ENCODE data around the gene SNED1. TPM values are rescaled to one million over a fixed set of nuclear protein-coding genes. Genes with fewer than 3 reads are reported as not detected.

The SNED1 gene
- polyA plus RNA-seq = 1 to 10 TPM; 3.3 to 3.6 TPM

DNA sequence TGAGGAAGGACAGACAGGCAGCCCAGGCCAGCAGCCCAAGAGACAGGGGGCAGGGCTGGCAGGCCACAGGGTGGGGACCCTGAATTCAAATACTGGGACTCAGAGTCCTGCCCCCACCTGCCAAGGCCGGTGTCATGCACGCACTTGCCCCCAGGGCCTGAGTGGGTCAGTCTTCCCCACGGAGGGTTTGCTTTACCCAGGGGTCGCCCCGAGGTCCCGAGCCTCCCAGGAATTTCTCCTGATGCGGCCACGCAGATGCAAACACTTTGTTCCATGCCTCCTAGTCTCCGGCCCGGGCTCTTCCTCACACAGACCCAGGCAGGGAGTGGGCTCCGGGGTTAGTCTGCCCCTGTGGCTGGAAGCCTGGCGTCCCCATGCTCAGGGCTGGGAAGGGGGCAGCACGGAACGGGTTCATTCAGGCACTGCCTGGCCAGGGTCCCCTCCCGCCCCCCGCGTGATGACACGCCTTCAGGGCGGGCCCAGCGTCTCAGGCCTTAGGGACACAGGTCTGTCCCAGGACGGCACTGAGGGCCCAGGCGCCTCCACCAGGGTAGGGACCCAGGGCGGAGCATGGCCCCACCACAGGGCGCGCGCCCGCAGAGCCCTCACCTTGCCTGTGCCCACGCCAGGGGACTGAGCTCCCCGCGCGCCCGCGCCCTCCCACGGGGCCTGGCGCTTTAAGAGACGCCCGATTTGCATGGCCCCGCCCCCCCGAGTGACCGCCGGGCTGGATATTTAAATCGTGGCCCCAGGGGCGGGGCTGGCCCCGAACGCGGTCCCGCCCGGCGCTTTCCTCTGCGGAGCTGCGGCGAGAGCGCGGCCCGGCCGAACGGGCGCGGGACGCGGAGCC is at the start of gene SNED1:
Gene SNED1, plus strand, starts transcription at position 763 of the 850 bp plus-strand sequence. CDS start 220 bp downstream, outside the sequence.
- Histone ChIP-seq H3K9me3 (ENCODE audit: control insufficient read depth in 2 of 2, insufficient read depth in 1 of 2, low read depth in 1 of 2, low read length in 1 of 2) (peaks cover under 1 to 3% of the 10 kb centered on the region in 2 donors), H3K27me3 (ENCODE audit: control insufficient read depth in 1 of 2, insufficient read depth in 2 of 2, low read length in 2 of 2) (no peaks in the 10 kb centered on the region), H3K36me3 (ENCODE audit: control insufficient read depth in 2 of 2, insufficient read depth in 2 of 2, low read length in 1 of 2) (peaks cover 0 to 3% of the 10 kb centered on the region in 2 donors), H3K4me1 (ENCODE audit: control insufficient read depth in 2 of 2, insufficient read depth in 2 of 2, low read length in 1 of 2) (peaks cover 9 to 23% of the 10 kb centered on the region in 2 donors), H3K4me3 (ENCODE audit: low read depth in 1 of 2, low read length in 2 of 2) (peak within 1 kb of the TSS; percentile 65 to 68), H3K27ac (ENCODE audit: low read depth in 2 of 2, low read length in 1 of 2) (peak within 1 kb of the TSS; percentile 78 to 81)
- 5 to 6% methylated on average over 48 to 61 of the region's 61 CpGs for WGBS, 2 donors

DNA sequence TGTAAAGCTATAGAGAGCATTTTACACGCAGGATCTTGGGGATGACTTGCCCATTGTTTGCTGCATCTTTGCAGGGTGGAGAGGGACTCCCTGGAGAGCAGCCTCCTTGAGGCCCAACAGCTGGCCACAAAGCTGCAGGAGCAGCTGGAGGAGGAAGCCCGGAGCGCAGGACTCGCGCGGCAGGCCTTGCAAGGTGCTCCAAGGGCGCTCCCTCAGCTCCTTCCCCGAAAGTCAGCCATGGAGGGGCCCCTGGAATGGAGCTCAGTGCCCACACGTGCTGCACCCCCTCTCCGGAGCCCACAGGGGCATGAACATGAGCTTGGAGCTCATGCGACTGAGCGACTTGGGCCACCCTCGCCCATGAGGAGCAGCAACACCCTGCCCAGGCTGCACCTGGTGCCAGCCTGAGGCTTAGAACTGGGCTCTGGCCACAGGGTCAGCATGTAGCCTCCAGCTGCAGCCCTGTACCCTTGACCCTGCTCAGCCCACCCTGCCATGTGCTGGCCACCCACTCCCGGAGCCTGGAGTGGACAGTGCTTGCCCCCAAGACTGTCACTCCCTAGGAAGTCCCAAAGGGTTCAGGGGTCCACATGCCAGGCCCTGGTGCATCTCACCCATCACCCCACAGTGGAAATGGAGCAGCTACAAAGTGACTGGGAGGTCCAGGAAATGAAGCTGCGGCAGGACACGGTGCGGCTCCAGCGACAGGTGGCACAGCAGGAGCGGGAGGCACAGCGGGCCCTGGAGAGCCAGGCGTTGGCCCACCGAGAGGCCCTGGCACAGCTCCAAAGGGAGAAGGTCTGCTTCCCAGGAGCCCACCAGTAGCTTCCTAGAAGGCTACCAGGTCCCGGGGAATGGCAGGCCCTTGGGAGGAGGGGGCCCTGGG is 49.3 kb upstream of the SNED1 start:
- Histone ChIP-seq H3K27ac (ENCODE audit: low read depth in 2 of 2, low read length in 1 of 2) (no peak overlapping the region), H3K36me3 (ENCODE audit: control insufficient read depth in 2 of 2, insufficient read depth in 2 of 2, low read length in 1 of 2) (no peaks in the 10 kb centered on the region), H3K9me3 (ENCODE audit: control insufficient read depth in 2 of 2, insufficient read depth in 1 of 2, low read depth in 1 of 2, low read length in 1 of 2) (peaks cover 0 to 5% of the 10 kb centered on the region in 2 donors), H3K27me3 (ENCODE audit: control insufficient read depth in 1 of 2, insufficient read depth in 2 of 2, low read length in 2 of 2) (no peaks in the 10 kb centered on the region), H3K4me1 (ENCODE audit: control insufficient read depth in 2 of 2, insufficient read depth in 2 of 2, low read length in 1 of 2) (peaks cover 0 to 9% of the 10 kb centered on the region in 2 donors), H3K4me3 (ENCODE audit: low read depth in 1 of 2, low read length in 2 of 2) (no peak overlapping the region)
- WGBS, 2 donors = 86 to 88% methylated on average over 22 to 23 of the region's 23 CpGs

DNA sequence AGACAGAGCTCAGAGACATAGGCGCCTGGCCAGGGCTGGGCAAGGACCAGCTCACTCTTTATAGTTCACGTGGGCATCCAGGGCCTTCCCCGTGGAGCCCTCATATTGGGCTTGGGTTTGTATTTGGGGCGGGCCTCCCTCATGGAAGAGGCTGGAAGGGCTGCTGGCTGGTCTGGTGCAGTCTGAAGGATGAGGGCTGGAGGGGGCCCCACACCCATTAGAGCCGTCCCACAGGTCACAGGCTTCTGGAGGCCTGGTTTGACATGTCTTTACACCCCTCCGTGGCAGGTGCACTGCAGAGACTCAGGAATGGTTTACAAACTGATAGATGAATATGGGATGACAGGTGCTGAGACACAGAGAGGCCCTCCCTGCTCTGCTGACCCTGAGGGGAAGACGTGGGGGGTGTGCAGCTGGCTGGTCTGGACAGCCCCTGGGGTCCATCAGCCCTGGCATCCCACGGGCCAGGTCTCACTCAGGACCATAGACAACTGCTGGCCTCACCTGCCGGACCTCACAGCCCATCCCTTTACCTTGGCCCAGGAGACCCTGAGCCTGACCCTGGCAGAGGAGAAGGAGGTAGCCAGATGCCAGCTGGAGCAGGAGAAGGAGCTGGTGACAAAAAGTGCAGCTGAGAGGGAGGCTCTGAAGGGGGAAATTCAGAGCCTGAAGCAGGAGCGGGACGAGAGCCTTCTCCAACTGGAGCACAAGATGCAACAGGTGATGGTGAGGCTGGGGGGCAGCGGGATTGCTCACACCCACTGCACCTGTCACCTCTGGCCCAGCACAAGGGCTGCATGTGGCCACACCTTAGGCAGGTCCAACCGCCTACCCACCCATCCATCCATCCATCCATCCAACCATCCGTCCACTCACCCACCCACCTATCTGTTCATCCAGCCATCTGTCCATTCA is 48.4 kb upstream of the SNED1 start:
- WGBS, 2 donors = 88 to 92% methylated on average over 14 of the region's 14 CpGs
- Histone ChIP-seq H3K27me3 (ENCODE audit: control insufficient read depth in 1 of 2, insufficient read depth in 2 of 2, low read length in 2 of 2) (no peaks in the 10 kb centered on the region), H3K27ac (ENCODE audit: low read depth in 2 of 2, low read length in 1 of 2) (no peak overlapping the region), H3K4me1 (ENCODE audit: control insufficient read depth in 2 of 2, insufficient read depth in 2 of 2, low read length in 1 of 2) (peaks cover 0 to 9% of the 10 kb centered on the region in 2 donors), H3K9me3 (ENCODE audit: control insufficient read depth in 2 of 2, insufficient read depth in 1 of 2, low read depth in 1 of 2, low read length in 1 of 2) (peaks cover 0 to 5% of the 10 kb centered on the region in 2 donors), H3K4me3 (ENCODE audit: low read depth in 1 of 2, low read length in 2 of 2) (no peak overlapping the region), H3K36me3 (ENCODE audit: control insufficient read depth in 2 of 2, insufficient read depth in 2 of 2, low read length in 1 of 2) (no peaks in the 10 kb centered on the region)

DNA sequence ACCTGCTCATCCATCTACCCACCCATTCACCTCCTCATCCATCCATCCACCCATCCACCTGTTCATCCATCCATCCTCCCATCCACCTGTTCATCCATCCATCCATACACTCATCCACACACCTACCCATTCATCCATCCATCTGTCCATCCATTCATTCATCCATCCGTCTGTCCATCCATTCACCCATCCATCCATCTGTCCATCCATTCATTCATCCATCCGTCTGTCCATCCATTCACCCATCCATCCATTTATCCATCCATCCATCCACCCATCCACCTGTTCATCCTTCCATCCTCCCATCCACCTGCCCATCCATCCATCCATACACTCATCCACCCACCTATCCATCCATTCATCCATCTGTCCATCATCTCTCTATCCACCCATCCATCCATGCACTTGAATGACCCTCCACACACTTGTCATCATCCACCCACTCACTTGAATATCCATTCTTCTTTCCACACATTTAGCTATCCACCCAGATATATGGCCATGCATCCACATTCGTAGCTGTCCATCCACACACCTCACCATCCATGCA is 47.3 kb upstream of the SNED1 start:
- Histone ChIP-seq H3K27ac (ENCODE audit: low read depth in 2 of 2, low read length in 1 of 2) (no peak overlapping the region), H3K27me3 (ENCODE audit: control insufficient read depth in 1 of 2, insufficient read depth in 2 of 2, low read length in 2 of 2) (no peaks in the 10 kb centered on the region), H3K4me3 (ENCODE audit: low read depth in 1 of 2, low read length in 2 of 2) (no peak overlapping the region), H3K4me1 (ENCODE audit: control insufficient read depth in 2 of 2, insufficient read depth in 2 of 2, low read length in 1 of 2) (peaks cover 0 to 7% of the 10 kb centered on the region in 2 donors), H3K9me3 (ENCODE audit: control insufficient read depth in 2 of 2, insufficient read depth in 1 of 2, low read depth in 1 of 2, low read length in 1 of 2) (peaks cover 0 to 5% of the 10 kb centered on the region in 2 donors), H3K36me3 (ENCODE audit: control insufficient read depth in 2 of 2, insufficient read depth in 2 of 2, low read length in 1 of 2) (no peaks in the 10 kb centered on the region)
- WGBS, 2 donors = 89 to 92% methylated on average over 3 of the region's 3 CpGs

DNA sequence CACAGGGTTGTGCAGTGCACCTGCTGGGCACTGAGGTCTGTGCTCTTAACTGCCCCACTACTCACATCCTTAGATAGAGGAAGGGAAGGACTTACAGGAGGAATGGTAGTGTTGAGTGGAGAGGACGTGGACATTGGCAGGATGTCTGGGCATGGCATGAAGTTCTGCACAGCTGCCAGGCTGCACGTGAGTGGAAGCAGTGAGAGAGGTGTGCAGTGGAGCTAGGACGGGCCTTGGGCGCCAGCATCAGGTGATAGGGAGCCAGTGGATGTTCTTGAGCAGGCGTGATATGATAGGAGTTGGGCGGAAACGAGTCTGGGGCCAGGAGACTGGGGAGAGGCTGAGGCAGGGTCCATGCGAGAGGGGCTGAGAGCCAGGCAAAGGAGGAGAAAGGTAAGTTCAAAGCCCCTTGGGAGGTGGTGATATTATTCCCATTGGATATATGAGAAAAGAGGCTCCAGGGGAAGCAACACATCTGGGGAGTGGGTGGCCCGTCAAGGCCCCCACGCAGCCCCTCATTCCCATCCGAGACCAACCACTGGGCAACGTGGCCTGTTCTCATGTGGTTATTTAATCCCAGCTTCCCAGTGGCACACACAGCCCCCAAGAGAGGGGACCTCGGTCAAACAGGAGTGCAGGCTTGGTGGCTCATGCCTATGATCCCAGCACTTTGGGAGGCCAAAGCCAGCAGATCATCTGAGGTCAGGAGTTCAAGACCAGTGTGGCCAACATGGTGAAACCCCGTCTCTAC is 45.7 kb upstream of the SNED1 start:
- Histone ChIP-seq H3K9me3 (ENCODE audit: control insufficient read depth in 2 of 2, insufficient read depth in 1 of 2, low read depth in 1 of 2, low read length in 1 of 2) (peaks cover 0 to 1% of the 10 kb centered on the region in 2 donors), H3K36me3 (ENCODE audit: control insufficient read depth in 2 of 2, insufficient read depth in 2 of 2, low read length in 1 of 2) (no peaks in the 10 kb centered on the region), H3K27me3 (ENCODE audit: control insufficient read depth in 1 of 2, insufficient read depth in 2 of 2, low read length in 2 of 2) (no peaks in the 10 kb centered on the region), H3K4me1 (ENCODE audit: control insufficient read depth in 2 of 2, insufficient read depth in 2 of 2, low read length in 1 of 2) (peaks cover 0 to 2% of the 10 kb centered on the region in 2 donors), H3K27ac (ENCODE audit: low read depth in 2 of 2, low read length in 1 of 2) (no peak overlapping the region), H3K4me3 (ENCODE audit: low read depth in 1 of 2, low read length in 2 of 2) (no peak overlapping the region)
- WGBS, 2 donors = 80 to 82% methylated on average over 14 of the region's 14 CpGs

DNA sequence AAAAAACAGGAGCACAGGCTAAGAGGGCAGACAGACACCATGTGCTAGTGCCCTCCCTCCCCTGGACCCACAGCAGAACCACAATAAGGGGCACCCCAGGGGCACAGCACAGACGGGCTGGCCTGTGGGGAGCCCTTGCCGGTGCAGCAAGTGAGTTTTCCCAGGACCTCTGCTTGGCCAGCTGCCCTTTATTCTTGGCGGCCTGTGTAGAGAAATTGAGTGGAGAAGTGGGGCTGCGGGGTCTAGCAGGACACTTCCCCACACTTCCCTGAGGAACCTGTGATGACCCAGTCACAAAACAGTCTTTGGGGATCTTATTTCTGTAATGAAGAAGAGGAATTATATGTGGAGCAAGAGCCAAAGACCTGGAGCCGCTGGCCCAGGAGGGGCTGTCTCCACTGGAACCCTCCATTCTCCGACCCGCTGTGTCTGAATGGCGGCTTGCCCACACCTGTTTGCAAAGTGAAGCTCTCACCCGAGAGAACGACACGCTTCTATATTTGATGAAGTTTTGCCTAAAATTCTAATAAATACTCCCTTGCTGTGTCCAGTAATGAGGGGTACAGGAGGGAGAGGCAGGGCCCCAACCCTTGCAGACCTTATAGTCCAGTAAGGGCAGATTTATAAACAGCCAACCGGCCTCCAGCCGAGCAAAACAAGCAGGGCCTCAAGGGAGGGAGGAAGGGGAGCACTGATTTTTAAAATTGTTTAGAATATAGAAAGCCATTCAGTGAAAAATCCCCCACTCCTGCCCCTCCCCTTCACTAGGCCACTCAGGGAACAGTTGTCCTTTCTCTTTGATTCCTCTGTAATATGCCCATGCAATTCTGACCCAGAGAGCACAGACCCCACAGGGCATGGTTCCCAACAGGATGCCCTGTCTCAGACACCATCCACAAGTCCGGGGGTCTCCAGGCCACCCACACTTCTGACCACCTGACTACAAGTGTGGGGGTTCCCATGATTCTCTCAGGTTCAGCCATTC is 44.7 kb upstream of the SNED1 start:
- Histone ChIP-seq H3K4me3 (ENCODE audit: low read depth in 1 of 2, low read length in 2 of 2) (no peak overlapping the region), H3K9me3 (ENCODE audit: control insufficient read depth in 2 of 2, insufficient read depth in 1 of 2, low read depth in 1 of 2, low read length in 1 of 2) (no peaks in the 10 kb centered on the region), H3K27me3 (ENCODE audit: control insufficient read depth in 1 of 2, insufficient read depth in 2 of 2, low read length in 2 of 2) (no peaks in the 10 kb centered on the region), H3K36me3 (ENCODE audit: control insufficient read depth in 2 of 2, insufficient read depth in 2 of 2, low read length in 1 of 2) (no peaks in the 10 kb centered on the region), H3K4me1 (ENCODE audit: control insufficient read depth in 2 of 2, insufficient read depth in 2 of 2, low read length in 1 of 2) (peaks cover 0 to 4% of the 10 kb centered on the region in 2 donors), H3K27ac (ENCODE audit: low read depth in 2 of 2, low read length in 1 of 2) (no peak overlapping the region)
- 79% methylated on average over 14 of the region's 14 CpGs for WGBS, 2 donors

DNA sequence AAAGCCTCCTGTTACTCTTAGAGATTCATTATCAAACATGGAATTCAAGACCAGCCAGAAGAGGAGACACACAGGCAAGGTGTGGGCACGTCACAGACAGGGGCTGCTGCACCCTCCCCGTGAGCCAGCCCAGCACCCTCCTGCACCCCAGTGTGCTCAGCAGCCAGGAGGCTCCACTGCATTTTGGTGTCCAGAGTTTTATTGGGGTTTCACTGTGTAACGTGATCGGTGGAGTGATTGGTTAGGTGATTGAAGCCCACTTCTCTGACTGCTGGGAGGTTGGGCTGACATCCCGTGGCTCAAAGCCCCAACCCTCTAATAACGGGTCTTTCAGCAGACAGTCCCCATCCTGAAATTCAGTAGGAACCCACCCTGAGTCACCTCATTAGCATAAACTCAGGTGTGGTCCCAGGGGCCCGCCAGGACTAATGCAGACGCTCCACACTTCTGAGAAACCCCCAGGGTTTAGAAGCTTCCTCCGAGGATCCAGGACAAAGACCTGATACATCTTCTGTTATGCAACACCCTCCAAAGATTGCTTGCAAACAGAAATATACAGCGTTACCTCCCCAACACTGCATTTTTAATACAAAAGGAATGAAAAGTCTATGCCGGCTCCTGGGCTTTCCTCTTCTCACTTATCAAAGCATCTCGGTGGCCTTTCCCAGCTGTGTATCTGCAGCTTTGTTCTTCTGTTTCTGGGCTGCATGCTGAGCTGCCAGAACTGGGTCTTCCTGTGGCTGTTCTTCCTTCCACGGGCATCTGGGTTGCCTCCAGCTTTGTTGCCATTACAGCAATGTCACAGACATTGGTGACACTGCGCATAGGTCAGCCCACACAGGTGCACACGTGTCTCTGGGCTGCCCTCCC is 43.7 kb upstream of the SNED1 start:
- Histone ChIP-seq H3K27ac (ENCODE audit: low read depth in 2 of 2, low read length in 1 of 2) (no peak overlapping the region), H3K4me3 (ENCODE audit: low read depth in 1 of 2, low read length in 2 of 2) (no peak overlapping the region), H3K36me3 (ENCODE audit: control insufficient read depth in 2 of 2, insufficient read depth in 2 of 2, low read length in 1 of 2) (no peaks in the 10 kb centered on the region), H3K27me3 (ENCODE audit: control insufficient read depth in 1 of 2, insufficient read depth in 2 of 2, low read length in 2 of 2) (no peaks in the 10 kb centered on the region), H3K9me3 (ENCODE audit: control insufficient read depth in 2 of 2, insufficient read depth in 1 of 2, low read depth in 1 of 2, low read length in 1 of 2) (no peaks in the 10 kb centered on the region), H3K4me1 (ENCODE audit: control insufficient read depth in 2 of 2, insufficient read depth in 2 of 2, low read length in 1 of 2) (peaks cover 0 to 4% of the 10 kb centered on the region in 2 donors)
- 66 to 67% methylated on average over 15 of the region's 15 CpGs for WGBS, 2 donors
